ENCODE measurements around the gene FXYD7. TPM values are rescaled to one million over a fixed set of nuclear protein-coding genes. Genes with fewer than 3 reads are reported as not detected.

Gene FXYD7
- total RNA-seq, 1 donor from 2014 or later: not detected

DNA sequence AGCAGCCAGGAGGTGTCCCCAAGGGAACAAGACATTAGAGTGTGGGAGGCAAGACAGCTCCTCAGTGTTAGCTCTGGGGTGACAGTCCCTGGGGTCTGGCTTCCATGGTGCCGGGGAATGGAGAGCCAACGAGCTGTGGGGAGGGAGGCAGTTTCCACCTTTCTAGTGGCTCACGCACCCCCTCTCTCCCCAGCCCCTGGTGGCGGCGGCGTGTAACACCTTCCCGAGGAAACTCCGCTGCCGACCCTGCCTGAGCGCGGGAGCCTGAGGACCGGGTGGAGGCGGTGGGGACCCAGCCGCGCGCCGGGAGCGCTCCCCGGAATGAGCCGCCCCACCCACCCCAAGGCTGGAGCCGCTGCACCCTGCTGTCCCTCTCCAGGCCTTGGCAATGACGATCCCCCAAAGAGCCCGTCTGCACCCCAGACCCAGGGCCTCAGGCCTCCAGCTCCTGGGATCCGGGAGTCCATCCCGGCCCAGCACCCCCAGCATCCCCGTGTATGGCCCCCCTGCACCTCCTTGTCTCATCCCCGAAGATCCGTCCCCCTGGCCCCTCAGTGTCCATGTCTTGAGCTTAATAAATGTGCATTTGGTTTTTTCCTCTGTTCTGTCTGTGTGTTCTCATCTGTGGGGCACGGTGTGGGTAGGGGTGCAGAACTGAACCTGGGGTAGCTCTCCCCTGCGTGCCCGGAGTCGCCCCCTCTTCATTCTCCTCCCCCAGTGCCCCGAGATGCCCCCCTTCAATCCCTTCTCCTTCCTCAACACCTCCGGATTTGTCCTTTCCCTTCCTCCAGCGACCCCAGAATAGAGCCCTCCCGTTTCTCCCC is 10.9 kb downstream of the FXYD7 start:
- intact Hi-C loops (cut with micrococcal nuclease): no loop called here

DNA sequence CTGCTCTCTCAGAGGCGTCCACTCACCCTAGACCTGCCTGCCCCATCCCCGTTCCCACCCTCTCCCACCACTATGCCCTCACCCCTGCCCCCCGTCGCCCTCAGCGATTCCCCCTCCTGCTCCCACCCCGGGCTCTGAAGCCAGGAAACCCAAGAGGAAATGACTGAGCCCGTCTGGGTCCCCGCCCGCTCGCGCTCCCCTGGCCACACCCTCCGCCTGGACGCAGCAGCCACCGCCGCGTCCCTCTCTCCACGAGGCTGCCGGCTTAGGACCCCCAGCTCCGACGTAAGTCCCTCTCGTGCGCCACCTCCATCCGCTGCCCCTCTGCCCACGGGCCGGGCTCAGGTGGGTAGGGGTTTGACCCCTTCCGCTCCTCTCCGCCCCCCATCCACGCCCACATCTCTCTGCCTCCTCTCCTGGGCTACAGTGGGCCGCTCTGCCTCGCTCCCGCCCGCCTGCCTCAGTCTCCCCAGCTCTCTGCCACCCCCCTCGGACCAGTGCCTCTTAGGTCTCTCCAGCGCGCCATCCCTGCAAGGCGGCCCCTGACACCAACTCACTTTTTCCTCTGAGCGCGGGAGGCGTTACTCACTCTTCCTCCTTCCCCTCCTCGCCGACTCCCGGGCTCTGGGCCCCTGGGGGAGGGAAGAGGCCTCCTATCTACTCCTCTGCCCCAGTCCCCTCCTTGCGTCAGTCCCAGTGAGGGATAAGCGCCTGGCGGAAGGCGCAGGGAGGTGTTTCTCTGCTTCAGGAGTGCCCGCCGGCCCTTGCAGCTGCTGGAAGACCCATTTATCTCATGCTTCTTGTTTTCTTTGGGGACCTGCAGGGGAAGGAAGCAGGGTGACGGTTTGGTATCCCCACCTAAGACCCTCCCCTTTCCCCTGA is 11.7 kb downstream of the FXYD7 start, which contains the start of gene FXYD5:
Gene FXYD5 (plus strand): TSS at position 211 of the 882 bp plus-strand sequence. CDS start 816 bp downstream, outside the sequence.
- Histone ChIP-seq H3K27ac (replicated peaks) (peak within 1 kb of the TSS; percentile 87), H3K27me3 (ENCODE audit: low read depth) (peaks cover 45% of the 10 kb centered on the region), H3K4me3 (peak within 1 kb of the TSS; percentile 82), H3K4me1 (peaks cover 27% of the 10 kb centered on the region), H3K9me3 (replicated peaks) (no peaks in the 10 kb centered on the region), H3K36me3 (peaks cover 20% of the 10 kb centered on the region)
- DNase-seq: peak; percentile 72
- TF ChIP-seq, protein P1, sequence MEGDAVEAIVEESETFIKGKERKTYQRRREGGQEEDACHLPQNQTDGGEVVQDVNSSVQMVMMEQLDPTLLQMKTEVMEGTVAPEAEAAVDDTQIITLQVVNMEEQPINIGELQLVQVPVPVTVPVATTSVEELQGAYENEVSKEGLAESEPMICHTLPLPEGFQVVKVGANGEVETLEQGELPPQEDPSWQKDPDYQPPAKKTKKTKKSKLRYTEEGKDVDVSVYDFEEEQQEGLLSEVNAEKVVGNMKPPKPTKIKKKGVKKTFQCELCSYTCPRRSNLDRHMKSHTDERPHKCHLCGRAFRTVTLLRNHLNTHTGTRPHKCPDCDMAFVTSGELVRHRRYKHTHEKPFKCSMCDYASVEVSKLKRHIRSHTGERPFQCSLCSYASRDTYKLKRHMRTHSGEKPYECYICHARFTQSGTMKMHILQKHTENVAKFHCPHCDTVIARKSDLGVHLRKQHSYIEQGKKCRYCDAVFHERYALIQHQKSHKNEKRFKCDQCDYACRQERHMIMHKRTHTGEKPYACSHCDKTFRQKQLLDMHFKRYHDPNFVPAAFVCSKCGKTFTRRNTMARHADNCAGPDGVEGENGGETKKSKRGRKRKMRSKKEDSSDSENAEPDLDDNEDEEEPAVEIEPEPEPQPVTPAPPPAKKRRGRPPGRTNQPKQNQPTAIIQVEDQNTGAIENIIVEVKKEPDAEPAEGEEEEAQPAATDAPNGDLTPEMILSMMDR (IDR thresholded peaks at IDR 0.05; ENCODE audit: borderline replicate concordance): peak; percentile 17
- intact Hi-C loops (cut with micrococcal nuclease): no loop called here

More for the DNA sequence above, 10.9 kb downstream of the FXYD7 start:
- H3K4me3 ChIP-seq: peak overlapping the region; percentile 82
- H3K27me3 ChIP-seq (ENCODE audit: low read depth): peaks cover 45% of the 10 kb centered on the region
- peak overlapping the region; percentile 87 for H3K27ac ChIP-seq (replicated peaks)
- TF ChIP-seq, protein P1 (IDR thresholded peaks at IDR 0.05; ENCODE audit: borderline replicate concordance): peak; percentile 61
- H3K4me1 ChIP-seq: peaks cover 27% of the 10 kb centered on the region
- H3K36me3 ChIP-seq: peaks cover 13% of the 10 kb centered on the region
- H3K9me3 ChIP-seq (replicated peaks): no peaks in the 10 kb centered on the region
- no peak for DNase-seq

DNA sequence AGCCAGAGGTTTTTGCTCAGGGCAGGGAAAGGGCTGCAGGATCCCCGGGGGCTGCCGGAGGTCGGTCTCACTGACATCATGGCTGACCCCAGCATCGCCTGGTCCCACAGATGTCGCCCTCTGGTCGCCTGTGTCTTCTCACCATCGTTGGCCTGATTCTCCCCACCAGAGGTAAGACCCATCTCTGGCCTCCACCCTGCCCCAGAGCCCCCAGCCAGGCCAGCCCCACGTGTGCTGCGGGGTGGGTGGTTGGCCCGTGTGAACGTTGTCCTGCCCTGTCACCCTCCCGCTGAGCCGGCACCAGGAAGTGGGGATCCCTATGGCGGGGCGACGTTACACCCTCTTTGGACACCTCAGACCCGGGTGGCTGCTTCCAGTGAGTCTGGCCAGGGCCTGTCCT is 12.4 kb downstream of the FXYD7 start:
- Histone ChIP-seq H3K27me3 (ENCODE audit: low read depth) (peaks cover 45% of the 10 kb centered on the region), H3K36me3 (peaks cover 23% of the 10 kb centered on the region), H3K4me3 (peak overlapping the region; percentile 82), H3K9me3 (replicated peaks) (no peaks in the 10 kb centered on the region), H3K4me1 (peaks cover 27% of the 10 kb centered on the region), H3K27ac (replicated peaks) (peak overlapping the region; percentile 87)
- intact Hi-C loops (cut with micrococcal nuclease): no loop called here
- no peak for DNase-seq
- TF ChIP-seq, protein P1 (IDR thresholded peaks at IDR 0.05; ENCODE audit: borderline replicate concordance): no peak

DNA sequence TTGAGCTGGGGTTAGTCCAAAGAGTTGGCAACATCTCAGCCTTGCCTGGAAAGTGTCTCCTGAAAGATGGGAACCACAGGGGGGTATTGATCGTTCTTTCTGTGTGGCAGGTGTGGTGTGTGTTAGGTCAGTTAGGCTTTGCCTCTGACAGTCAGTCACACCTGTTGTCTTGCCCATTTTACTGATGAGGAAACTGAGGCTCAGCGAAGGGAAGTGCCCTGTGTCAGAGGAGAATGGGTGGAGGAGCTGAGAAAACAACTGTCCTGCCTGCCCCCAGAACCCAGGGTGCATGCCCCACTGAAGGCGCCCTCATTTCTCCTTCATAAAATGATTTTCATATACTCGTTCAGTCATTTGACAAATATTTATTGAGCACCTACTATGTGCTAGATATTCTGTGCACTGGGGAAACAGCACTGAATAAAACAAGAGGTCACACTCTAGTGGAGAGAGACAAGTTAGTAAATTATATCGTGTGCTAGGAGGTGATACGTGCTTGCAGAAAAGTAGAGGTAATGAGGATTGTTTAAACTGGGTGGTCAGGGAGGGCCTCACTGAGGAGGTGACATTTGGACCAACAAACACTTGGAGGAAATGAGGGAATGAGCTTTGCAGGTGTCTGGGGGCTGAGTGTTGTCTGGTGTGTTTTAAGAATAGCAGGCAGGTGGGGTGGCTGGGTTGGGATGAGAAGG is 13.1 kb downstream of the FXYD7 start:
- H3K27ac ChIP-seq (replicated peaks): no peak overlapping the region
- H3K27me3 ChIP-seq (ENCODE audit: low read depth): peaks cover 43% of the 10 kb centered on the region
- no peak for DNase-seq
- intact Hi-C loops (cut with micrococcal nuclease): no loop called here
- peaks cover 29% of the 10 kb centered on the region for H3K36me3 ChIP-seq
- peak overlapping the region; percentile 82 for H3K4me3 ChIP-seq
- peaks cover 27% of the 10 kb centered on the region for H3K4me1 ChIP-seq
- TF ChIP-seq, protein P1 (IDR thresholded peaks at IDR 0.05; ENCODE audit: borderline replicate concordance): no peak
- no peaks in the 10 kb centered on the region for H3K9me3 ChIP-seq (replicated peaks)

DNA sequence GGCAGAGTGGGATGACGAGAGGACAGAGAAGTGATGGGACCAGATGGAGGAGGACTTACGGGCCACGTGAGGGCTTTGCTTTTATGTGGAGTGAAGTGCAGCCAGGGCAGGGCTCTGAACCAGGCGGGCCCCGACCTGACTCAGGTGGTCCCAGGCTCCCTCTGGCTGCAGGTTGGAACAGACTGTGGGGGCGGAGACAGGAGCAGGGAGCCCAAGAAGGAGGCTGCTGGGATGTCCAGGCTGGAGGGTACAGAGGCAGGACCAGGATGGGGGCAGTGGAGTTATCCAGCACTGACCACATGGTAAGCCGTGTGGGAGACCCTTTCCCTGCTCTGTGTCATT is 13.6 kb downstream of the FXYD7 start:
- Histone ChIP-seq H3K9me3 (replicated peaks) (no peaks in the 10 kb centered on the region), H3K4me1 (peaks cover 27% of the 10 kb centered on the region), H3K4me3 (no peak overlapping the region), H3K36me3 (peaks cover 34% of the 10 kb centered on the region), H3K27me3 (ENCODE audit: low read depth) (peaks cover 38% of the 10 kb centered on the region), H3K27ac (replicated peaks) (no peak overlapping the region)
- TF ChIP-seq, protein P1 (IDR thresholded peaks at IDR 0.05; ENCODE audit: borderline replicate concordance): no peak
- intact Hi-C loops (cut with micrococcal nuclease): no loop called here
- DNase-seq: no peak
